Measurements from ENCODE around the gene LTB4R2. TPM values are rescaled to one million over a fixed set of nuclear protein-coding genes. Genes with fewer than 3 reads are reported as not detected.

Gene LTB4R2
- total RNA-seq, 2 donors from 2014 or later, result 2.9 to 4.2 TPM

DNA sequence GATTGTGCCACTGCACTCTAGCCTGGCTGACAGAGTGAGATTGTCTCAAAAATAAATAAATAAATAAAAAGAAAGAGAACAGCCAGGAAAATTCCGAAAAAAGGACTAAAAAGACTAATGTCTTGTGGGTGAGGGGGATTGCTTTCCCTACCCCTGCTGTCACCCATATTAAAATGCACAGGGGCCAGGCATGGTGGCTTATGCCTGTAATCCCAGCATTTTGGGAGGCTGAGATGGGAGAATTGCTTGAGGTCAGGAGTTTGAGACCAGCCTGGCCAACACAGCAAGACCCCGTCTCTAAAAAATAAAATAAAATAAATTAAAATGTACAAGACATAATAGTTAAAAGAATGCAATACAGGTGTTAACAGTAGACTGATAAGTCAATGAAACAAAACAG lies 16.4 kb upstream of the LTB4R2 start:
- DNase-seq (no peak), ATAC-seq (no peak)
- intact Hi-C loops (cut with DNase I, micrococcal nuclease), result no loop called here

DNA sequence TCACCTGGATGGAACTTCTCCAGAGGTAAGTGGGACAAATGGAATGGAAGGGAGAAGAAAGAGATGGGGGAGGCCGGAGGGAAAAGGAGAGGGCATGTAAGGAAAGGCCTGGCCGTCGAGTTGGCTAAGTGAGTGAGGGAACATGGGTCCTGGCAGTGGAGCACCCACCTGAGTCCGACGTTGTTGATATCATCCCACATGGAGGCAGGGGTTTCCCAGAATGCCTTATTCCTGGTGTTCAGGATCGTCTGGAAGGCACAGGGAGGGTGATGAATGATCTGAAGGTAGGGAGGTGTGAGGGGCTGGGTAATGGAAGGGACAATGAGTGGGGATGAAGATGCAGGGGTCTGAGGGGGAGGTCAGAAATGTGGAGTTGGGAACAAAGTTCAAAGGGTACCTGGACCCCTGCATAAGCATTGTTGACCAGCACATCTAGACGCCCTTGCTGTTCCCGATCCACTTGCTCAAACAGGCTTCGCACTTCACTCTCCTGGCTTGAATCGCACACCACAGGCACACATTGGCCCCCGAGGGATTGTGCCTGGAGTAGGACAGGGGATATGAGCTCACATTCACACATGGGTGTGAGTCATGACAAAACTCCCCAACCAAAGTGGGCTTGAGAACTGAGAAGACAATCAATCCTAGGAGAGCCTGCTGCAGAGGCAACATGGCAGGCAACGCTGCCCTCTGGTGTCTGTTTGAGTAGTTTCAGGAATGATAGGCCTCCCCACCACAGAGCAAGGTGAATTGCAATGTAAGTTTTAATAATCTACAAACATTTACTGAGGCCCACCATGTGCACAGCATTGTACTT lies 13.4 kb upstream of the LTB4R2 start:
- DNase-seq (peak in 1 of 2 donors; percentile 68), ATAC-seq (peak; percentile 32)
- intact Hi-C loops (cut with DNase I, micrococcal nuclease), result loop anchor here in 1 of 2 donors (5.0 kb wide), 1 partner anchor 54 kb away; the partner anchor contains the start of gene TINF2

DNA sequence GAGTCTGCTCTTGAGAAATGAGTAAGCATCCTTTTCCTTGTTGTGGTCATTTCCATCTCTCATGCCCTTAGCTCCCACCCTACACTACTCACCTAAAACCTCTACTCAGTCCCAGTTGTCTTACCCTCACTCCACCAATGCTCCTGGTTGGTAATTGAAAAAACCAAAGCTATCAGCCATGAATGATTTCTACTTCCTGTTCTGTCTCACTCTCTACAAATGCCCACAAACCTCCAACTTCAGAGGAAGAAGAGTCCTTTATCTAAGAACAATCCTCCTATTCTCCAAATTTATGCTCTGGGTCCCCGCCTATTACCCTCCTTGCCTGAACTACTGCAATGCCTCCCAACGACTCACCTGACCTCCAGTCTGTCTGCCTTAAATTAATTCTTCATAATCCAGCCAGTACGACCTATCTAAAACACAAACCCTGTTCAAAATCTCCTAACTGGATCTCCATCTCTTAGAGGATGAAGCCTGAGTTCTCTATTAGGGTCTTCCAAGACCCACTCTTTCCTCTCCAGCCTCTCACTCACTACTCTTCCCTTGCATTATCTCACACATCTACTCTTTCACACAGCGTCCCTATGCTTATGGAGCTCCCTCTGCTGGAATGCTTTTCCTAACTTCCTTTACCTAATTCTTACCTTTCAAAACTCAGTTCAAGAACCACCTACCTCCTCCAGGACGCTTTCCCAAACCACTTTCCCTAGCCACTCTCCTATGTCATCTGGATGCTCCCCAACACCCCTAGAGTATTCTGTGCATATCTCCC lies 12.6 kb upstream of the LTB4R2 start:
- ATAC-seq, result peak; percentile 24
- no peak for DNase-seq
- intact Hi-C loops (cut with DNase I, micrococcal nuclease), result loop anchor here in 1 of 2 donors (5.0 kb wide), 1 partner anchor 55 kb away; the partner anchor contains the start of gene TINF2

DNA sequence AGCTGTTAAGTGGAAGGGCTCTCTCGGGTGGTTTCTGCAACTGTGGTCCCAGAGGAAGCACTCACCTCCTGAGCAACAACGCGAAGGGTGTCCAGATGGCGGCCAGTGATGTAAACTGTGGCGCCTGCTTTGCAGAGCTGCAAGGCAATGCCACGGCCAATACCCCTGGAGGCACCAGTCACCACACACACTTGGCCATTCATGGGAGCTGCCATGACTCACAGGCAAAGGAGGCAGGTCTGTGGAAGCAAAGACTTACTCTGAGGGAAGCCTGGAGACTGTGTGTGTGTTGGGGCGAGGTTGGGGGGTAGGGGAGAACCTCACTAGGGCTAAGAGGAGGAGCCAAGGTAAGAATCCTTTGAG lies 11.1 kb upstream of the LTB4R2 start:
- DNase-seq, result peak in 1 of 2 donors; percentile 27
- ATAC-seq, result peak; percentile 32
- intact Hi-C loops (cut with DNase I, micrococcal nuclease), result loop anchor here in 1 of 2 donors (5.0 kb wide), 1 partner anchor 57 kb away; the partner anchor contains the start of gene TINF2

DNA sequence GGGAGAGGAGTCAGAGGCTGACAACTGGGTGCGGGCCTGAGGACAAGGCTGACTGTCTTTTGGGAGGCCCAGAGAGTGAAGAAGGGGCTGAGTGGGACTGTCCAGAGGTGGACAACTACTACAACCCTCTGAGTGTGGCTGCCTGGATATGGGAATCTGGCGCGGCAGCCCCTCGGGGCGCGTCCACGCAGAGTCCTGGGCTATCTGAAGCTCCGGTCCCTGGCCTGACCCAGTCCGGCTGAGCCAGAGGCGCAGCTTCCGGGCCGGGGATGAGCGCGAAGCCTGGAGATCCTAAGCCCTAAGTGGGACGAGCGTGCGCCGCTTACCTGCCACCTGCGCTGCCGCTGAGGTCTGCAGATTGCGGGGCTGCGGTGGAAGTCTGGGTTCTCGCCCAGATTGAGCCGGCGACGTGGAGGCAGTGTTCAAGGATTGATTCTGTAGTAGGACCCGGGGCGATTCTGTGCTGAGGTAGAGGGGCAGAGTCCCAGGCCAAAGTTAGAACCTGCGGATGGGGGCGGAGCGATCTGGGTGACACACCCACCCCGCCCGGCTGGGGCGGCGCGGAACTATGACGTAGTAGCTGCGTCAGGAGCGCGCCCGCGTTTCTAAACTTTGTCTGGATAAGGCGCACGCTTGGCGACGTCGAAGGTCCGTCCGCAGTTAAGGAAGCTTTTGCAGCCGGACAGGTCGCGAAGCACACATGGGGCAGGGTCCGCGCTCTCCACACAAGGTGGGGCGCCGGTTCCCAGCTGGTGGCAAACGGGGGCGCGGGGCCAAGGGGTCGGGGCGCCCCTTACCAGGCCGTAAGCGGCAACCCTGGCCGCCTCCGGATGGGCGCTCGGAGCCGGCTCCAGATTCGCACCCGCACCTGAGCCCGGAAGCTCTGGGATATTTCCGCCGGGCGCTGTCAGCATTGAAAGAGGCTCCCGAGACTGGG lies 10.4 kb upstream of the LTB4R2 start, which contains the start of the genes DHRS1 and NOP9:
Gene DHRS1, minus strand, starts transcription at position 526 of the 937 bp plus-strand sequence. CDS start 674 bp downstream, outside the sequence.
Gene NOP9, plus strand, starts transcription at position 596 of the 937 bp plus-strand sequence. Its CDS starts 105 bp downstream, at position 701.
- ATAC-seq (peak; percentile 89), DNase-seq (peak; percentile 90 to 97)
- intact Hi-C loops (cut with DNase I, micrococcal nuclease), result loop anchor here in 1 of 2 donors (5.0 kb wide), 1 partner anchor 57 kb away; the partner anchor contains the start of gene TINF2

DNA sequence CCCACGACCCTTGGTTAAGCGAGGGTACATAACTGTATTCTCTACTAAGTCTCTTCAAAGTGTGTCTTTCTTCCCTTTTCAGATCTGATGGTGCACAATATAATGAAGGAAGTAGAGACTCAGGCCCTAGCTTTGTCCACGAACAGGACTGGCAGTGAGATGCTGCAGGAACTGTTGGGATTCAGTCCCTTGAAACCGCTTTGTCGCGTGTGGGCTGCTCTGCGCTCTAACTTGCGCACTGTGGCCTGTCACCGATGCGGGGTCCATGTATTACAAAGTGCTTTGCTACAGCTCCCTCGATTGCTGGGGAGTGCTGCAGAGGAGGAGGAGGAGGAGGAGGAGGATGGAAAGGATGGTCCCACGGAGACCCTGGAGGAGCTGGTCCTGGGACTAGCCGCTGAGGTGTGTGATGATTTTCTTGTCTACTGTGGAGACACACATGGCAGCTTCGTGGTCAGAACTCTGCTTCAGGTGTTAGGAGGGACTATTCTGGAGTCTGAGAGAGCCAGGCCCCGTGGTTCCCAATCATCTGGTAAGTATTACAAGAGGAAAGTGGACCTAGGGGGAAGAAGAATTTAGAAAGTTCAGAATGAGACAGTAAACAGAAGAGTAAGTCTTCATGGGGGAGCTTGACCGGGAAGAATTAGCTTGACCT lies 9.5 kb upstream of the LTB4R2 start:
- ATAC-seq, result peak; percentile 6
- DNase-seq, result no peak
- intact Hi-C loops (cut with DNase I, micrococcal nuclease), result no loop called here

DNA sequence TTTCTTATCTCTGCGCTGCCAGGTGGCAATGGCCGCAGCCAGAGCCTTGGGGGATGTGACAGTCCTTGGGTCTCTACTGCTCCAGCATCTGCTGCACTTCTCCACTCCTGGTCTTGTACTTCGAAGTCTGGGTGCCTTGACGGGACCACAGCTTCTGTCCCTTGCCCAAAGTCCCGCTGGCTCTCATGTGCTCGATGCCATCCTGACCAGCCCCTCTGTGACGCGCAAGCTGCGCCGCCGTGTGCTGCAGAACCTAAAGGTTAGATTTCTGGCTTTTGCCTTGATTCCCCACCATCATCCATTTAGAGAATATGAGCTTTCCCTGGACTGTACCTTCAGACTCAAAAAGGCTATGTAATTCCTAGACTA lies 5.9 kb upstream of the LTB4R2 start:
- intact Hi-C loops (cut with DNase I, micrococcal nuclease), result no loop called here
- ATAC-seq (no peak), DNase-seq (no peak)

DNA sequence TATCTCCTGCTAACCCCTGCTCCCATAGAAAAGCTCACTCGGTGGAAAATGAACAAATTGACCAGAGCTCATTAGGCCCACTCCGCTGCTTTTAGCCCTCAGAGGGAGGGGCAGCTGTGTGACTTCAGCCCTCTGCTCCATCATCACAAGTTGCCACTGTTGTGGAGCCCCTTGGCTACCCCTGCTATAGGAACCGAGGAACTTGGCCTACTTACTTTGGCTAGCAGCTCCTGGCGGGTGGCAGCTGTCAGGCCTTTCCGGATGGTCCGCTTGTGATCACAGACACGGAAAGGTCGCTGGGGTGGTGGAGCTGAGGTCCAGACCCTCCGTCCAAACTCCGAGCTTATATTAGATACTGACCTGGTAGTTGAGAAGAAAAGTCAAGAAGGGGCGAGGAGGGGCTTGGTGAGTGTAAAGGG lies 2.8 kb upstream of the LTB4R2 start:
- ATAC-seq, result no peak
- intact Hi-C loops (cut with DNase I, micrococcal nuclease), result no loop called here
- no peak for DNase-seq

DNA sequence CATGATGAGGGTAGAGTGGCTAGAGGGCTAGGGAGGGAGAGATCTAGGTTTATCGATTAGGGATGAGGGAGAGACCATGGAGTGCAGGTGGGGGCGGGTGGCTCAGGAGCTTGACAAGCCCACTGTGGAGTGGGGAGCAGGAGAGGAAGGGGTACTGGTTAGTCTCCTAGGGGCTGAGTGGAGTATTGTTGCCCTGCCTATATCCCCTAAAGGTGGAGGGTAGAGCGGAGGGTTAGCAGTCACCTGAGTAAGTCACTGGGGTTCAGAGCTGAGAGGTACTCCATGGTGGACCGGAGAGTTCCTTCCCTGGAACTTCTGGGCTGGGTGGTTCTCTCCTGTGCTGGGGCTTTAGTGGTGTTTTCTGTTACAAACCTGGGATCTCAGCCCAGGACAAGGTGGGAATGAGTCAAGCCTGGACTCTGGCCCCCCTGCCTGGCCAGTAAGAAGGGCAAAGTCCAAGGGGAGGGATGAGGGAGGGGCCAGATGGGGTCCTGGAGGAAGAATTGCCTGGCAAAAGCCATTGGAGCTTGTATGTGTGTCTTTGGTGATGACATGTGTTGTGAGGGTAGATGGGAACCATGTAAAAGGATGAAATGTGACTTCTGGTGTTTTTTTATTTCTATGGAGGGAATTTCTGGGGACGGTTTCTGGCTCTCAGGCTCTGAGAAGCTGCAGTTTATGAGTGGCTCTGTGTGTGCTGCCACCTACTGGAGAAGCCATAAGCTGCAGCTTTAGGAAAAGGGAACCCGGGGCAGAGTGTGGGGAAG lies 2.2 kb upstream of the LTB4R2 start, which contains the start of gene CIDEB:
Gene CIDEB, minus strand, starts transcription at position 403 of the 767 bp plus-strand sequence. Its CDS starts 119 bp downstream, at position 284.
- peak; percentile 65 for ATAC-seq
- intact Hi-C loops (cut with DNase I, micrococcal nuclease), result no loop called here
- DNase-seq, result peak; percentile 77 to 82

DNA sequence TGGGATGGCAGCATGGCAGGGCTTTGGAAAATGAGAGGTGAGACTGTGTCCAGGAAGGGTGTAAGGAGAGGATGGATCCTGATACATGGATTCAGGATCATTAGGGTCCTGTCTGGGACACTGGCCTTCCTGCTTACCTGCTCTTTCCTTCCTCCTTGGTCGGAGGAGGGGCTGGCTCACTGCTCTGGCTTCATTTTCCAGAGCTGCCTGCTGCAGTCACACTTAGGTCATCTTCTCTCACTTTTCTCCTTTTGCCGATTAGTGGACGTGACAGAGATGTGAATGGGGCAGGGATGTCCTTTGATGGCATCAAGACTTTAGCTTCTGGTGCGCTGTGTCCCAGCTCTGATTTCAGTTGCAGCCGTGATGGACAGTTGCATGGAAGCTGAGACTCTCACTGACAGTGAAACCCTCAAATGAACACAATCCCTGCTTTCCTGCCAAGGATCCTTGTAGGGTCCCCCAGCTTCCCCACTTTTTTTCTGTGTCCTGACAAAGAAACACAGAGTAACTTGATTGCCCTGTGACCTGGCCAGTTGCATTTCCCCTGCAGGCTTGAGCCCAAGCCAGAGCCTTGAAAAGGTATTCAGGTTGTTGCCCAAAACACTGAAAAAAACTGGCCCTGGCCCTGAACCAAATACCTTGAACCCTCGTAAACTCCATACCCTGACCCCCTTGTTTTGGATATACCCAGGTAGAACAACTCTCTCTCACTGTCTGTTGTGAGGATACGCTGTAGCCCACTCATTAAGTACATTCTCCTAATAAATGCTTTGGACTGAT lies 1.4 kb upstream of the LTB4R2 start:
- DNase-seq (no peak), ATAC-seq (no peak)
- intact Hi-C loops (cut with DNase I, micrococcal nuclease), result no loop called here

DNA sequence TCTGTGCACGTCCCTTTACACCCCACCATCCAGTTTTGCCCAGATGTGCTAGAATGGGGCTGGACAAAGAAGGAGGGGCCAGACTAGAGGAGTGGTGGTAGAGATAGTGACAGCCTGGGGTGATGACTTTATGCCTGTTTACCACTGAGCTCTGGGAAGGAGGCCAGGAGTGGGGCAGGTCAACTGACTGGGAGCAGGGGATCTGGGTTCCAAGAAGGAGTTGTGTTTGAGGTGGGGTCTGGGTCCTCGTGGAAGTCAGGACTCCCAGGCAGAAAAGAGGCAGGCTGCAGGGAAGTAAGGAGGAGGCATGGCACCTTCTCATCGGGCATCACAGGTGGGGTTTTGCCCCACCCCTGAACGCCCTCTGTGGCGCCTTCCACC lies 315 bp downstream of the LTB4R2 start:
- ATAC-seq (peak; percentile 40), DNase-seq (peak; percentile 57 to 70)
- intact Hi-C loops (cut with DNase I, micrococcal nuclease), result no loop called here

DNA sequence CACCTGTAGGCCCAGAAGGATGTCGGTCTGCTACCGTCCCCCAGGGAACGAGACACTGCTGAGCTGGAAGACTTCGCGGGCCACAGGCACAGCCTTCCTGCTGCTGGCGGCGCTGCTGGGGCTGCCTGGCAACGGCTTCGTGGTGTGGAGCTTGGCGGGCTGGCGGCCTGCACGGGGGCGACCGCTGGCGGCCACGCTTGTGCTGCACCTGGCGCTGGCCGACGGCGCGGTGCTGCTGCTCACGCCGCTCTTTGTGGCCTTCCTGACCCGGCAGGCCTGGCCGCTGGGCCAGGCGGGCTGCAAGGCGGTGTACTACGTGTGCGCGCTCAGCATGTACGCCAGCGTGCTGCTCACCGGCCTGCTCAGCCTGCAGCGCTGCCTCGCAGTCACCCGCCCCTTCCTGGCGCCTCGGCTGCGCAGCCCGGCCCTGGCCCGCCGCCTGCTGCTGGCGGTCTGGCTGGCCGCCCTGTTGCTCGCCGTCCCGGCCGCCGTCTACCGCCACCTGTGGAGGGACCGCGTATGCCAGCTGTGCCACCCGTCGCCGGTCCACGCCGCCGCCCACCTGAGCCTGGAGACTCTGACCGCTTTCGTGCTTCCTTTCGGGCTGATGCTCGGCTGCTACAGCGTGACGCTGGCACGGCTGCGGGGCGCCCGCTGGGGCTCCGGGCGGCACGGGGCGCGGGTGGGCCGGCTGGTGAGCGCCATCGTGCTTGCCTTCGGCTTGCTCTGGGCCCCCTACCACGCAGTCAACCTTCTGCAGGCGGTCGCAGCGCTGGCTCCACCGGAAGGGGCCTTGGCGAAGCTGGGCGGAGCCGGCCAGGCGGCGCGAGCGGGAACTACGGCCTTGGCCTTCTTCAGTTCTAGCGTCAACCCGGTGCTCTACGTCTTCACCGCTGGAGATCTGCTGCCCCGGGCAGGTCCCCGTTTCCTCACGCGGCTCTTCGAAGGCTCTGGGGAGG lies 985 bp downstream of the LTB4R2 start, which contains the start of gene LTB4R:
Gene LTB4R, plus strand, starts transcription at position 857 of the 959 bp plus-strand sequence. CDS start 4,150 bp downstream, outside the sequence.
- DNase-seq (peak; percentile 74 to 83), ATAC-seq (peak; percentile 70)
- intact Hi-C loops (cut with DNase I, micrococcal nuclease), result no loop called here

DNA sequence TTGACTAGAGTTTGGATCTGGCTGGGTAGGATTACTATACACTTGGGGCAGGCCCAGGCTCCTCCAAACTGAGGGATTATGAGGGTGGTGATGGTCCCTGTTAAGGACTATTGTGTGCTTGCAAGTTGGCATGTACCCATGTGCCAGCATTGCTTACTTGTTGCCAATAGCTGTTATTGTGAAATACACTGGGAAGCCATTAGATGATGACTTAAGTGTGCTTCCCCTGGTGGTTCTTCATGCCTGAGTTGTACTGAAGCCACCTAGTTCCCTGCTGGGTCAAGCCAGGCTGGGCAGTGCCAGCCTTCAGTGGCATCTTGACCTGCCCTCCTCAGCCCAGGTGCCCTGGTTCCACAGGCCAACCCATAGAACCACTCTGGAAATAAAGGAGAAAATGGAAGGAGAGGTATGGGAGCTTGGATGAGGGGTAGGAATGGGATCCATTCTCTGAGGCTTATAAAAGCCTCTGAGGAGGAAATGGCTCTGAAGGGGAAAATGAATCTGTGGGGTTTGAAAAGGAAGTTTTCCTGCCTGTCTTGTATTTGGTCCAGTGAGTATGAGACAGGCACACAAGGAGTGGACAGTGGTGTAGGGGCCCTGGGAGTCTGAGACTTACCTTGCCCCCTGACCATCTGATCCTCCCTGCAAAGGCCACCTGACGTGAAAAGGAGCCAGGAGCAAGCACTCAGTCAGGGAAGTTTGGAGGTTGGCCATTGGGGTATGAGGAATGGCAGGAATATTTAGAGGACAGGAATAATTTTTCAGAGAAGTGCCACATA lies 2.1 kb downstream of the LTB4R2 start:
- DNase-seq (no peak), ATAC-seq (no peak)
- intact Hi-C loops (cut with DNase I, micrococcal nuclease), result no loop called here

DNA sequence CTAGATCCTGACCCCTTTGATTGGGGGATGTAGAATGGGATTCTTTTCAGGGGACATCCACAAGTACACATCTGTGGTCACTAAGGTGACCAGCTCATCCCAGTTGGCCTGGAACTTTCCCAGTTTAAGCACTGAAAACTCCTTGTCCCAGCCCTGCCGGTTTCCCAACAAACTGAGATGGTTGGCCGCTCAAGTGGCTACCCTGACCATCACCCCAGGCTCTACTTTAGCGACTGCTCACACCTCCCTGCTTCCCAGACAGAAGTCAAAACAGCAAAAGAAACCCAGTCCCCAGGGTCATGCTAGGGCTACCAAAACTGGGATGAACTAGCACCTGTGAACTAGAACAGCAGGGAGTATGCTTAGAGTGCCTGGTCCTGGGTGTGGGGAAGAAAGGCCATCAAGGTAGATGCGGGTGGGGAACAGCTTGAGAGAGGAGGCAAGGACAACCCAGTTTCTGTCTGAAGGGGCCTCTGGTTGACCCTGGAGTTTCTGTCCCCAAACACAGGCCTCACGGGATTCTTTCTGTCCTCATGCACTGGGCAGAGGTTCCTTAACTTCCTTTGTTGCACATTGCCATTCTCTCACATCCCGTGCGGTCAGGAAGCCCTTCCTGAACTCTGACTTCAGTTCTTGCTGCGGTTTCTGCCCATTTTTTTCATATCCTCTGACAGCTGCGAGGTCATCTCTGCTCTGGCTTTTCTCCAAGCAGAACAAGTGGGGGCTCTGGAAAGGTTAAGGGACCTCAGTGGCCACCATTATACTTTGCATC lies 3.0 kb downstream of the LTB4R2 start:
- intact Hi-C loops (cut with DNase I, micrococcal nuclease), result no loop called here
- DNase-seq (peak in 1 of 2 donors; percentile 64), ATAC-seq (no peak)

All from left colon (tissue), 2 donors.